HL-60 (cell line): Measurements from ENCODE around the gene TMEM154.

Experiments used
- DNase-seq, 2 experiments: peaks; one replicate each; pipeline ENCODE4 v3.0.0-alpha.2; 2010 to 2020; ENCODE audit warnings: low read depth in 1 of 2, low spot score in 1 of 2
- H3K27ac ChIP-seq: fragments of 250-450 bp; sonication (Bioruptor Pico); replicated peaks from 2 replicates; pipeline ENCODE4 v1.5.1; 2020; ENCODE audit warnings: mild to moderate bottlenecking, moderate library complexity
- H3K27me3 ChIP-seq: fragments of 250-450 bp; sonication (Bioruptor Pico); 2 replicates; pipeline ENCODE4 v1.5.1; 2021; ENCODE audit warnings: mild to moderate bottlenecking, moderate library complexity; ENCODE audit not compliant: insufficient read depth, poor library complexity, severe bottlenecking
- H3K4me3 ChIP-seq: replicated peaks from 2 replicates; pipeline ENCODE4 v1.5.1; 2011; ENCODE audit warnings: mild to moderate bottlenecking, control low read depth, low read length; ENCODE audit not compliant: insufficient read depth
- CTCF ChIP-seq: IDR thresholded peaks from one replicate; pipeline ENCODE4 v1.5.1; 2011; ENCODE audit warnings: low read length, control low read depth, inconsistent platforms; ENCODE audit not compliant: insufficient read depth
- GABPA ChIP-seq: IDR thresholded peaks from 2 replicates; pipeline ENCODE4 v1.6.1; 2012; ENCODE audit warnings: low read depth
- POLR2AphosphoS5 ChIP-seq: IDR thresholded peaks from 2 replicates; pipeline ENCODE4 v1.6.1; 2012; ENCODE audit warnings: low read depth
- REST ChIP-seq: IDR thresholded peaks from 2 replicates; pipeline ENCODE4 v1.6.1; 2012; ENCODE audit warnings: low read depth; ENCODE audit not compliant: insufficient replicate concordance
- SPI1 ChIP-seq: IDR thresholded peaks from 2 replicates; pipeline ENCODE4 v1.6.1; 2012; ENCODE audit warnings: low read depth, mild to moderate bottlenecking, borderline replicate concordance

TMEM154 gene

DNA sequence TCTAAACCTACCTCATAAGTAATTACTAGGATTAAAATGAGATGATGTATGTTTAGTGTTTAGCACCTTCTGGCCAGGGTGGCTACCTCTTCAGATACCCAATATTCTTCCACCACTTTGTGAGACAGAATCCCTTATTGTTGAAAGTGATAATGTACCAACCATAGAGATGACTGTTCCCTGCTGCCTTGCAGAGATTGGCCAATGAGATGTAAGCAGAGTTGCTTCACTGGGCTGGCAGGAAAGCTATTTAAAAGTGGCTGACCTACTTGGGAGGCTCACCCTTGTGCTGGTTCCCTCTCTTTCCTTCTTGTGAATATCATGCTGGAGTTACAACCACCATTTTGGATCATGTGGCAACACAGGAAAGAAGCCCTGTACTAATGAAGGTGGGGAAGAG is 58.9 kb downstream of the TMEM154 start:
- no peak overlapping the region for H3K27ac ChIP-seq
- no peak for DNase-seq
- TF ChIP-seq GABPA (no peak), REST (no peak), CTCF (no peak), SPI1 (no peak), POLR2AphosphoS5 (no peak)
- no peak overlapping the region for H3K4me3 ChIP-seq
- H3K27me3 ChIP-seq, result no peaks in the 10 kb centered on the region

DNA sequence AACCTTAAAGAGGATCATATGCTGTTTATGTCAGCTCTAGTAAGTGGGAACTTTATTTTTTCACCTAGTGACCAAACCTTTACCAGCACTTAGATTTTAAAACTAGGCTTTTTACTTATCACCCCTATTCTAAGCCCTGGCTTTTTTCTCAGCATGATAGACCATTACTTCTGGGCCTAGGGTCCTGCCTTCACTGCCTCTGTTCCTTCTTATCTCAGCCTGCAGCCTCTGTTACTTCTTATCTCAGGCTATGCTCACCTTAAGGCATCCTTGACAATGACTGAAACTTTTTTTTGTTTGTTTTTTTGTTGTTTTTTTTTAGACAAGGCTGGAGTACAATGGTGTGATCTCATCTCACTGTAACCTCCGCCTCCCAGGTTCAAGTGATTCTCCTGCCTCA is 59.6 kb downstream of the TMEM154 start:
- Histone ChIP-seq H3K27me3 (no peaks in the 10 kb centered on the region), H3K27ac (no peak overlapping the region), H3K4me3 (no peak overlapping the region)
- DNase-seq, result no peak
- TF ChIP-seq GABPA, result no peak

DNA sequence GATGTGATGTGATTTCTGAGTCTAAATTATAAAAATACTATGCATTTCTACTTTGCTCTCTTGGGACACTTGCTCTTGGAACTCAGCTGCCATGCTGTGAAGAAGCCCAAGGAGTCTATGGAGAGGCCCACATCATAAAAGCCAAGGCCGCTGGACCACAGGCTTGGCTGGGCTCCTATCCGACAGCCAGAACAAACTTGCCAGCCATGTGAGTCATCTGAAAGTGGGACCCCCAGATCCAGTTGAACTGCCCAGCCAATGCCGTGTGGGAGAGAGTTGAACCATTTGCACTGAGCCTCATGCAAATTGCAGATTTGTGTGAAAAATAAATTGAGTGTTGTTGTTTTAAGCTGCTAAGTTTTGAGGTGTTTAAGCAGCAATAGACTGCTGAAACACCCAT is 60.2 kb downstream of the TMEM154 start:
- TF ChIP-seq SPI1 (no peak), CTCF (no peak), POLR2AphosphoS5 (no peak), GABPA (no peak), REST (no peak)
- no peak overlapping the region for H3K27ac ChIP-seq
- H3K27me3 ChIP-seq, result no peaks in the 10 kb centered on the region
- H3K4me3 ChIP-seq, result no peak overlapping the region
- no peak for DNase-seq

DNA sequence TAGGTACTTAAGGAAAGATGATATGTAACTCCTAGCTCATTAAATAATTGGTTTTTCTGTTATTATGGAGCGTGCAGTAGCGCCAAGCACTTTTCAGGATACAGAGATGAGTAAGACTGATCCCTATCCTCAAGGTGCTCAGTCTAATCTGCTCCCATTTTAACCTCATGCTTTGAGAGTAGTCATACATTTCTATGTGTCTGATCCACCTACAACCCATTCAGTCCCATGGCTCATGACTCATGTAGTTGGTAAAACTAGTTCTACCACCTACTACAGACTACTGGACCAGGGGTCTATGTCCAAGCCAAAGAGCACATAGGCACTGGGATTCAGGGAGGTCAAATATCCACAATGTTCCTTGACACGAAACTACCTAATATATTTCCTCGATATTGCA is 60.8 kb downstream of the TMEM154 start:
- no peak overlapping the region for H3K27ac ChIP-seq
- TF ChIP-seq GABPA, result no peak
- TF ChIP-seq REST, result no peak
- TF ChIP-seq CTCF, result no peak
- no peak for TF ChIP-seq SPI1
- TF ChIP-seq POLR2AphosphoS5, result no peak
- H3K4me3 ChIP-seq, result no peak overlapping the region
- no peak for DNase-seq
- H3K27me3 ChIP-seq, result no peaks in the 10 kb centered on the region
